H1 (cell line): ENCODE measurements around the gene PPIL6. TPM values are rescaled to one million over a fixed set of nuclear protein-coding genes. Genes with fewer than 3 reads are reported as not detected.

Source experiments
- MAFK ChIP-seq: IDR thresholded peaks from 2 replicates; pipeline ENCODE4 v1.6.1; 2012; ENCODE audit warnings: low read depth, mild to moderate bottlenecking, improper control_type of control experiment, low read length
- TEAD4 ChIP-seq: IDR thresholded peaks from 2 replicates; pipeline ENCODE4 v1.6.1; 2012; ENCODE audit warnings: low read depth, low read length, inconsistent platforms, mixed read lengths
- polyA plus RNA-seq, 7 experiments: library from polyadenylated mRNA; depleted of rRNA in 3 of 7; stranded (reverse) in 5 of 7; unstranded in 2 of 7; fragments of >200 nt in 5 of 7; fragments of 200-250 nt in 2 of 7; gene quantifications; 1 replicate in 5 of 7; 2 replicates in 1 of 7; 4 replicates in 1 of 7; pipeline versions ENCODE4 v1.2.1 to v1.2.3, GENCODE V29; 2011 to 2013; ENCODE audit warnings: missing spikeins in 2 of 7, mixed read lengths in 2 of 7
- total RNA-seq: library from RNA; stranded (reverse); fragmentation: NEBNext Ultra II Directional; extraction: Animal tissue kit (Norgen Biotek cat#: 25700); gene quantifications from 2 replicates; pipeline ENCODE4 v1.2.1, GENCODE V29; 2021
- TF ChIP-seq, protein P1 (sequence below): fragments of 300-600 bp; sonication (generic); IDR thresholded peaks from 2 replicates; pipeline ENCODE4 v1.7.1; 2012; ENCODE audit warnings: low read length, moderate library complexity, mild to moderate bottlenecking, inconsistent platforms; ENCODE audit not compliant: insufficient replicate concordance

PPIL6 gene
- total and polyA plus RNA-seq, 2 of the 8 experiments (the other 6 are each of a cell fraction or from before 2014, with no cell fraction given): 0.42 to 1.3 TPM

DNA sequence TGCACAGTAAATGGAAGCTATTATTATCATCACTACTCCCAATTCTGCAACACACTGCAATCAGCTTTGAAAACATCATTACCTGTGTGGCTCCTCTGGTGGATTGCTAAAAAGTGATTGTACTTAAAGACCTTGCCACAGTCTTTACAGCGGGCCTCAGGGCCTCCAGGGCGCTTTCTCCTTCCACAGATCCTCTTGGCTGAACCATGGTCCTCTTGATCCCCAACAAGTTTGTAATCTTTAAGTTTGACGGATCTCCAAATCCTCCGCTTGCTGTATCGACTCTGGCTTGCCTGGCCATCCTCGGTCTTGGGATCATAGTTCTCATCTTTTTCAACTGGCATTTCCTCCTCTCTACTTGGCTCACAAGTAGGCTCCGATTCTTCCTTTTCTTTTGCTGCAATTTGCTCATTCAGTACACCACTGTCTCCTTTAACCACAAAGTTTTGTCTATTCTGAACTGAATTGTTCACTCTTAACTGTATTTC lies 40.6 kb upstream of the PPIL6 start (continued):
- TF ChIP-seq, protein P1, sequence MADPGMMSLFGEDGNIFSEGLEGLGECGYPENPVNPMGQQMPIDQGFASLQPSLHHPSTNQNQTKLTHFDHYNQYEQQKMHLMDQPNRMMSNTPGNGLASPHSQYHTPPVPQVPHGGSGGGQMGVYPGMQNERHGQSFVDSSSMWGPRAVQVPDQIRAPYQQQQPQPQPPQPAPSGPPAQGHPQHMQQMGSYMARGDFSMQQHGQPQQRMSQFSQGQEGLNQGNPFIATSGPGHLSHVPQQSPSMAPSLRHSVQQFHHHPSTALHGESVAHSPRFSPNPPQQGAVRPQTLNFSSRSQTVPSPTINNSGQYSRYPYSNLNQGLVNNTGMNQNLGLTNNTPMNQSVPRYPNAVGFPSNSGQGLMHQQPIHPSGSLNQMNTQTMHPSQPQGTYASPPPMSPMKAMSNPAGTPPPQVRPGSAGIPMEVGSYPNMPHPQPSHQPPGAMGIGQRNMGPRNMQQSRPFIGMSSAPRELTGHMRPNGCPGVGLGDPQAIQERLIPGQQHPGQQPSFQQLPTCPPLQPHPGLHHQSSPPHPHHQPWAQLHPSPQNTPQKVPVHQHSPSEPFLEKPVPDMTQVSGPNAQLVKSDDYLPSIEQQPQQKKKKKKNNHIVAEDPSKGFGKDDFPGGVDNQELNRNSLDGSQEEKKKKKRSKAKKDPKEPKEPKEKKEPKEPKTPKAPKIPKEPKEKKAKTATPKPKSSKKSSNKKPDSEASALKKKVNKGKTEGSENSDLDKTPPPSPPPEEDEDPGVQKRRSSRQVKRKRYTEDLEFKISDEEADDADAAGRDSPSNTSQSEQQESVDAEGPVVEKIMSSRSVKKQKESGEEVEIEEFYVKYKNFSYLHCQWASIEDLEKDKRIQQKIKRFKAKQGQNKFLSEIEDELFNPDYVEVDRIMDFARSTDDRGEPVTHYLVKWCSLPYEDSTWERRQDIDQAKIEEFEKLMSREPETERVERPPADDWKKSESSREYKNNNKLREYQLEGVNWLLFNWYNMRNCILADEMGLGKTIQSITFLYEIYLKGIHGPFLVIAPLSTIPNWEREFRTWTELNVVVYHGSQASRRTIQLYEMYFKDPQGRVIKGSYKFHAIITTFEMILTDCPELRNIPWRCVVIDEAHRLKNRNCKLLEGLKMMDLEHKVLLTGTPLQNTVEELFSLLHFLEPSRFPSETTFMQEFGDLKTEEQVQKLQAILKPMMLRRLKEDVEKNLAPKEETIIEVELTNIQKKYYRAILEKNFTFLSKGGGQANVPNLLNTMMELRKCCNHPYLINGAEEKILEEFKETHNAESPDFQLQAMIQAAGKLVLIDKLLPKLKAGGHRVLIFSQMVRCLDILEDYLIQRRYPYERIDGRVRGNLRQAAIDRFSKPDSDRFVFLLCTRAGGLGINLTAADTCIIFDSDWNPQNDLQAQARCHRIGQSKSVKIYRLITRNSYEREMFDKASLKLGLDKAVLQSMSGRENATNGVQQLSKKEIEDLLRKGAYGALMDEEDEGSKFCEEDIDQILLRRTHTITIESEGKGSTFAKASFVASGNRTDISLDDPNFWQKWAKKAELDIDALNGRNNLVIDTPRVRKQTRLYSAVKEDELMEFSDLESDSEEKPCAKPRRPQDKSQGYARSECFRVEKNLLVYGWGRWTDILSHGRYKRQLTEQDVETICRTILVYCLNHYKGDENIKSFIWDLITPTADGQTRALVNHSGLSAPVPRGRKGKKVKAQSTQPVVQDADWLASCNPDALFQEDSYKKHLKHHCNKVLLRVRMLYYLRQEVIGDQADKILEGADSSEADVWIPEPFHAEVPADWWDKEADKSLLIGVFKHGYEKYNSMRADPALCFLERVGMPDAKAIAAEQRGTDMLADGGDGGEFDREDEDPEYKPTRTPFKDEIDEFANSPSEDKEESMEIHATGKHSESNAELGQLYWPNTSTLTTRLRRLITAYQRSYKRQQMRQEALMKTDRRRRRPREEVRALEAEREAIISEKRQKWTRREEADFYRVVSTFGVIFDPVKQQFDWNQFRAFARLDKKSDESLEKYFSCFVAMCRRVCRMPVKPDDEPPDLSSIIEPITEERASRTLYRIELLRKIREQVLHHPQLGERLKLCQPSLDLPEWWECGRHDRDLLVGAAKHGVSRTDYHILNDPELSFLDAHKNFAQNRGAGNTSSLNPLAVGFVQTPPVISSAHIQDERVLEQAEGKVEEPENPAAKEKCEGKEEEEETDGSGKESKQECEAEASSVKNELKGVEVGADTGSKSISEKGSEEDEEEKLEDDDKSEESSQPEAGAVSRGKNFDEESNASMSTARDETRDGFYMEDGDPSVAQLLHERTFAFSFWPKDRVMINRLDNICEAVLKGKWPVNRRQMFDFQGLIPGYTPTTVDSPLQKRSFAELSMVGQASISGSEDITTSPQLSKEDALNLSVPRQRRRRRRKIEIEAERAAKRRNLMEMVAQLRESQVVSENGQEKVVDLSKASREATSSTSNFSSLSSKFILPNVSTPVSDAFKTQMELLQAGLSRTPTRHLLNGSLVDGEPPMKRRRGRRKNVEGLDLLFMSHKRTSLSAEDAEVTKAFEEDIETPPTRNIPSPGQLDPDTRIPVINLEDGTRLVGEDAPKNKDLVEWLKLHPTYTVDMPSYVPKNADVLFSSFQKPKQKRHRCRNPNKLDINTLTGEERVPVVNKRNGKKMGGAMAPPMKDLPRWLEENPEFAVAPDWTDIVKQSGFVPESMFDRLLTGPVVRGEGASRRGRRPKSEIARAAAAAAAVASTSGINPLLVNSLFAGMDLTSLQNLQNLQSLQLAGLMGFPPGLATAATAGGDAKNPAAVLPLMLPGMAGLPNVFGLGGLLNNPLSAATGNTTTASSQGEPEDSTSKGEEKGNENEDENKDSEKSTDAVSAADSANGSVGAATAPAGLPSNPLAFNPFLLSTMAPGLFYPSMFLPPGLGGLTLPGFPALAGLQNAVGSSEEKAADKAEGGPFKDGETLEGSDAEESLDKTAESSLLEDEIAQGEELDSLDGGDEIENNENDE: no peak
- TF ChIP-seq TEAD4 (no peak), MAFK (no peak)
- TF ChIP-seq, all 59 proteins: peak for 0
